Measurements from ENCODE around the gene AKAP8L.

GRCh38 chr19:15374105-15374651 is 44.6 kb downstream of the AKAP8L start:
- TF ChIP-seq CTCF (IDR thresholded peaks at IDR 0.05): no peak
- TF ChIP-seq POLR2A (IDR thresholded peaks at IDR 0.05; ENCODE audit: low read depth): no peak
- TF ChIP-seq EP300 (IDR thresholded peaks at IDR 0.05): no peak
- TF ChIP-seq POLR2AphosphoS5 (IDR thresholded peaks at IDR 0.05): no peak

All from esophagus muscularis mucosa (tissue), 4 donors.